Panc1 (cell line): Measurements from ENCODE around the gene ACBD3. TPM values are rescaled to one million over a fixed set of nuclear protein-coding genes. Genes with fewer than 3 reads are reported as not detected.

Experiments
- ATAC-seq: fragments of 200-7000 bp; cut with Tn5 transposase; 2 replicates; pipeline ENCODE4 v1.9.1; 2020; ENCODE audit warnings: mild to moderate bottlenecking, moderate library complexity
- BruUV-seq: library from RNA; stranded (reverse); fragments of 400-500 nt; replicated peaks from 2 replicates; lab custom pipeline; 2021; lab: Mats Ljungman, UMichigan
- CTCF ChIA-PET: fragments of 300-600 bp; sonication (Branson Sonifier 250); formaldehyde crosslinking; loops from one replicate; lab custom pipeline; 2022; ENCODE audit warnings: antibody characterized with exemption; lab: Charles Lee
- POLR2A ChIA-PET: fragments of 300-600 bp; sonication (Branson Sonifier 250); formaldehyde crosslinking; loops from one replicate; lab custom pipeline; 2022; ENCODE audit warnings: antibody characterized with exemption; lab: Charles Lee
- DNase-seq: peaks from one replicate; pipeline ENCODE4 v3.0.0-alpha.2; 2010; ENCODE audit warnings: low read depth, low spot score
- H3K27ac ChIP-seq: 2 replicates; pipeline ENCODE4 v1.5.1; 2011; ENCODE audit warnings: mild to moderate bottlenecking, low read length, inconsistent platforms
- H3K27me3 ChIP-seq: fragments of 200-500 bp; sonication (Bioruptor generic); 2 replicates; pipeline ENCODE4 v1.6.0; 2014; ENCODE audit warnings: low read length, inconsistent platforms; ENCODE audit not compliant: control insufficient read depth, insufficient read depth
- H3K36me3 ChIP-seq: fragments of 200-500 bp; sonication (Bioruptor generic); 2 replicates; pipeline ENCODE4 v1.5.1; 2014; ENCODE audit warnings: inconsistent platforms, mild to moderate bottlenecking, low read length, moderate library complexity; ENCODE audit not compliant: control insufficient read depth, insufficient read depth
- H3K4me1 ChIP-seq: 2 replicates; pipeline ENCODE4 v1.5.1; 2011; ENCODE audit warnings: inconsistent platforms, mild to moderate bottlenecking, low read length, moderate library complexity; ENCODE audit not compliant: control insufficient read depth, insufficient read depth
- H3K4me3 ChIP-seq, 2 experiments: 2 replicates each; pipeline ENCODE4 v1.5.1; 2011 to 2012; ENCODE audit warnings: low read depth in 2 of 2, low read length in 2 of 2, mild to moderate bottlenecking in 2 of 2, inconsistent platforms in 1 of 2, moderate library complexity in 1 of 2
- H3K9me3 ChIP-seq: fragments of 200-500 bp; sonication (Bioruptor generic); 2 replicates; pipeline ENCODE4 v1.5.1; 2014; ENCODE audit warnings: low read depth, mild to moderate bottlenecking, inconsistent platforms, low read length, moderate library complexity; ENCODE audit not compliant: control insufficient read depth, insufficient read depth
- CTCF ChIP-seq: fragments of 450-650 bp; IDR thresholded peaks from 2 replicates; pipeline ENCODE4 v1.5.1; 2017; ENCODE audit warnings: mild to moderate bottlenecking
- POLR2AphosphoS5 ChIP-seq: IDR thresholded peaks from 2 replicates; pipeline ENCODE4 v1.6.1; 2012; ENCODE audit warnings: mild to moderate bottlenecking, low read depth, low read length, moderate library complexity
- REST ChIP-seq, 2 experiments: IDR thresholded peaks; 2 replicates each; pipeline ENCODE4 v1.6.1; 2011 to 2012; ENCODE audit warnings: low read depth in 2 of 2, control low read depth in 1 of 2, low read length in 1 of 2, mild to moderate bottlenecking in 1 of 2, moderate library complexity in 1 of 2; ENCODE audit not compliant: insufficient read depth in 1 of 2
- SIN3A ChIP-seq: IDR thresholded peaks from 2 replicates; pipeline ENCODE4 v1.6.1; 2012; ENCODE audit warnings: low read depth, mild to moderate bottlenecking, low read length, moderate library complexity, borderline replicate concordance; ENCODE audit not compliant: insufficient read depth
- TCF7L2 ChIP-seq: IDR thresholded peaks from 2 replicates; pipeline ENCODE4 v1.6.1; 2011; ENCODE audit warnings: mild to moderate bottlenecking, low read depth, low read length, inconsistent platforms
- in situ Hi-C: cut with HindIII; loops from 2 replicates; pipeline ENCODE4 v1.10.0; 2016; ENCODE audit warnings: low sequenced_read_pairs, low pct_unique_long_range_greater_than_20kb
- intact Hi-C: fragments of 100-400 bp; cut with micrococcal nuclease; formaldehyde crosslinking; loops from one replicate; pipeline ENCODE4 v1.10.0; 2022; ENCODE audit not compliant: unreplicated experiment
- total RNA-seq: library from RNA; stranded (reverse); gene quantifications from one replicate; pipeline ENCODE4 v1.2.1, GENCODE V29; 2021; ENCODE audit not compliant: unreplicated experiment

The ACBD3 gene
- total RNA-seq, 1 experiment from 2014 or later, result 31.2 TPM

GRCh38 chr1:226116673-226117072 lies 69.9 kb downstream of the ACBD3 start:
- TF ChIP-seq TCF7L2 (no peak), POLR2AphosphoS5 (no peak), CTCF (no peak), REST (IDR thresholded peaks at IDR 0.05; ENCODE audit: insufficient read depth in 1 of 2, low read depth in 2 of 2, low read length in 1 of 2) (no peak), SIN3A (no peak)
- H3K4me3 ChIP-seq, result no peak overlapping the region
- ATAC-seq (no peak), DNase-seq (no peak)
- intact Hi-C loops, result no loop called here
- no peaks in the 10 kb centered on the region for H3K36me3 ChIP-seq
- no peaks in the 10 kb centered on the region for H3K27me3 ChIP-seq
- no peak overlapping the region for H3K27ac ChIP-seq
- ChIA-PET POLR2A (no interaction called here), CTCF (no interaction called here)
- BruUV-seq, result no TSS peak
- in situ Hi-C loops, result no loop called here
- peaks cover 3% of the 10 kb centered on the region; the same call in 1 of the 2 replicates for H3K4me1 ChIP-seq
- no peaks in the 10 kb centered on the region for H3K9me3 ChIP-seq

- Histone ChIP-seq H3K4me1 (peaks cover 13% of the 10 kb centered on the region), H3K27me3 (no peaks in the 10 kb centered on the region), H3K36me3 (no peaks in the 10 kb centered on the region), H3K4me3 (no peak overlapping the region), H3K9me3 (no peaks in the 10 kb centered on the region), H3K27ac (no peak overlapping the region)
- no peak for DNase-seq
- intact Hi-C loops (no loop called here), in situ Hi-C loops (no loop called here)
- no TSS peak for BruUV-seq
- CTCF ChIA-PET, result no interaction called here
- ATAC-seq, result no peak
- no peak for TF ChIP-seq POLR2AphosphoS5
- POLR2A ChIA-PET, result no interaction called here
Observed at GRCh38 chr1:226112626-226113025, 73.9 kb downstream of the ACBD3 start.

GRCh38 chr1:226111883-226112261 lies 74.7 kb downstream of the ACBD3 start:
- BruUV-seq, result no TSS peak
- H3K36me3 ChIP-seq, result no peaks in the 10 kb centered on the region
- no peak overlapping the region for H3K4me3 ChIP-seq
- H3K27me3 ChIP-seq, result no peaks in the 10 kb centered on the region
- ChIA-PET CTCF (interaction anchor here (1.6 kb wide), 1 partner anchor 9 kb away, joined by 5 read pairs; no protein-coding TSS in a partner anchor), POLR2A (no interaction called here)
- TF ChIP-seq REST (IDR thresholded peaks at IDR 0.05; ENCODE audit: insufficient read depth in 1 of 2, low read depth in 2 of 2, low read length in 1 of 2) (no peak), POLR2AphosphoS5 (no peak), SIN3A (no peak), CTCF (no peak), TCF7L2 (no peak)
- H3K9me3 ChIP-seq, result no peaks in the 10 kb centered on the region
- no peak overlapping the region for H3K27ac ChIP-seq
- no peak for DNase-seq
- H3K4me1 ChIP-seq, result peaks cover 13% of the 10 kb centered on the region
- in situ Hi-C loops, result no loop called here
- no peak for ATAC-seq
- intact Hi-C loops, result no loop called here
